Activated naive CD8-positive, alpha-beta T cell treated with anti-CD3 and anti-CD28 coated beads, Interleukin-2, amount 50 U/mL, for 16 hours (primary cell): ENCODE measurements around the gene JUND.

Source experiments
- DNase-seq: peaks from one replicate; pipeline ENCODE4 v3.0.0-alpha.2; 2020; ENCODE audit warnings: low read depth, low spot score

JUND gene

DNA sequence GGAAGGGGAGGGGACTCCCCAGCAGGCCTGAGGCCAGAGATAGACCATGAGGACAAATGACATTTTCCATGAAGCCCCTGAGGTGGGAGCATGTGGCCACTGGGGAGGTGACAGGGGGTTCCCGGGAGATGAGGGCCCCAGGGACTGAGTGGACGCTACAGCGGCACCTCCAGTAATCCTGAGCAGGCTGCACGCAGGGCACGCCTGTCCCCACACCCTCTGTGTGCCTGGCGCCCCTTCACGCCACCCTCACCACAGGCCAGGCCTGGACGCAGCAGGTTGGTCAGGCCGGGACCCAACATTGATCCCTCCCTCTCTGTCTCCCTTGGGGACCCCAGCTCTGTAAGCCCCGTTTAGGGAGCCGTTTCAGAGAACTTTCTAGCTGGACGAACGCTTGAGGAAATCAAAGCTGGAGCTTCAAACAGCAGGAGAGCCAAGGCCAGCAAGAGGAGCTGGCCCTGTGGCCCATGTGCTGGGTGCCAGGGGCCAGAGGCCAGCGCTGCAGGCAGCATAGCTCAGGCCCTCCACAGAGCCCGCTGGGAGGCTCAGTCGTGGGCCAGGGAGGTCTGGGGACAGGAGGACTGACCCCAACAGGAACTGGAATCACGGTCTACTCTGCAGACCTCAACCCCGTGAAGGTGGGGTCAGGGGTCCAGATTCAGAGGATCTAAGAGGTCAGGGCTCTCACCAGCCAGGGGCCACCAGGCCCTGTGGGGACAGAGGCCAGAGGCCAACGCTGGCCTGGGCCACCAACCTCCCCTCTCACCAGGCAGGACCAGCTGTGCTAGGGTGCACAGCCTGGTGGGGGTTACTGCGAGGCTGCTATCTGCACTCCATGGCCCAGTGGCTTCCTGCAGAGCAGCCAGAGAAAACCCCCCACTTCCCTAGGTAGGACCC is 26.9 kb upstream of the JUND start:
- DNase-seq: no peak

DNA sequence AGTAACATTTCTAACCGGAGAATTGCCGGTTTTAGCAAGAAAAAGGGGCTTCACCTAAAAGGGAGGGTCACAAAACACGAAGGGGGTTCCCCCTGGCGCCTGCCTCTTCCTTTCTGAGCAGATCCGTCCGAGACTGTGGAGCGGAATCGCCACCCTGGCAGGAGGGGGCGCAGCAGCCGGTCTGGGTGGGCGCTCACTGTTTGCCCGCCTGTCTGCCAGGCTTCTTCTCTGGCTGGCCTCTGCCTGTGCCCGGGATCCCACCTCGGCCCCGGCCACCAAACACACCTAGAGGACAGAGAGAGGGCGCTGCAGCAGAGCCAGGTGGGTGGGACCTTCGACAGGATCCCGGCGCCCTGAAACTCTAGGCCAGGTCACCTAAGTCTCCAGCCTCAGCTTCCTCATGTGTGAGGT is 25.9 kb upstream of the JUND start:
- no peak for DNase-seq

DNA sequence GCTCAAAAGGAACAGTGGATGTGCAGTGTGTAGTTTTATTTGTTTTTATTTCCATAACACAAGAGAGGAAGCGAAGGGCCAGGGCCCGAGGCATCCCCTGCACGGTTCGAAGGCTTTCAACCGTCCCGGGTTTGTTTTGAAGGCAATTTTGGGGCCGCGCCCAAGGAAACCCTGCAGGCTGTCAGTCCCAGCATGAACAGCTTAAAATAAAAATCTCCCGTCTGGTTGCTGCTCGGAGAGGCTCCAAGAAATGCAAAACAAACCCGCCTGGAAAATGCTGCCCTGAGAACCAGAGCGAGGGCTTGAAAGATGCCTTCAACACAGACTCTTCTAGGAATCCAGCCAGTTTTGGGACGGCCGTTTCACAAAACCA is 25.5 kb upstream of the JUND start:
- no peak for DNase-seq

DNA sequence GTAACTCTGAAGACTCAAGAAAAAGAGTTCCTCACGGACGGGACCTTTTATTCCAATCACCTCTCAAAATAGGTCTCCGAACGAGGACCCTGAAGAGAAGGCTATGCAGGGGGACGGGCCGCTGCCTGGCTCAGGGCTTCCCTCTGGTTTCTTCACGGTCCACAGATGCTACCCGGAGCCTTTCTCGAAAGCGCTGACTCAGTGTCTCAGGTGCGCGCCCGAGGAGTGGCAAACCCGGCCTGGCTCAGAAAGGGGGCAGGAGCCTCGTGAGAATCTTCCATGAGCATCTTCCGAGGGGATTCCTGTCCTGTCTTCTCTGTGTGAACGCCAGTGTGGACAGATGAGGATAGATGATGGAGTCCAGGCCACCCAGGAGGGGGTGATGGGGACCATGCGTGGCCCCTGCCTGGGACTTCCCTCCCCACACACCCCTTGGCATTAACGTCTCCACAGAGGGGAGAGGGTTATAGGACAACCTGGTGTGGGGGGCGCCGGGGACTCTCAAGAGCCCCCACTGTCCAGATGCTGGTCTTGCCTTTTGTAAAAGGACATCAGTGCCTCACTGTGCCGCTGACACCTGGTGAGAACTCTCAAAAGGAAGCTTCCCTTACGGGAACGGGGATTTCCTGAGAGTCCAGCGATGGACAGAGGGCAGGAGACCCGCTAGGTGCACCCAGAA is 24.9 kb upstream of the JUND start:
- no peak for DNase-seq

DNA sequence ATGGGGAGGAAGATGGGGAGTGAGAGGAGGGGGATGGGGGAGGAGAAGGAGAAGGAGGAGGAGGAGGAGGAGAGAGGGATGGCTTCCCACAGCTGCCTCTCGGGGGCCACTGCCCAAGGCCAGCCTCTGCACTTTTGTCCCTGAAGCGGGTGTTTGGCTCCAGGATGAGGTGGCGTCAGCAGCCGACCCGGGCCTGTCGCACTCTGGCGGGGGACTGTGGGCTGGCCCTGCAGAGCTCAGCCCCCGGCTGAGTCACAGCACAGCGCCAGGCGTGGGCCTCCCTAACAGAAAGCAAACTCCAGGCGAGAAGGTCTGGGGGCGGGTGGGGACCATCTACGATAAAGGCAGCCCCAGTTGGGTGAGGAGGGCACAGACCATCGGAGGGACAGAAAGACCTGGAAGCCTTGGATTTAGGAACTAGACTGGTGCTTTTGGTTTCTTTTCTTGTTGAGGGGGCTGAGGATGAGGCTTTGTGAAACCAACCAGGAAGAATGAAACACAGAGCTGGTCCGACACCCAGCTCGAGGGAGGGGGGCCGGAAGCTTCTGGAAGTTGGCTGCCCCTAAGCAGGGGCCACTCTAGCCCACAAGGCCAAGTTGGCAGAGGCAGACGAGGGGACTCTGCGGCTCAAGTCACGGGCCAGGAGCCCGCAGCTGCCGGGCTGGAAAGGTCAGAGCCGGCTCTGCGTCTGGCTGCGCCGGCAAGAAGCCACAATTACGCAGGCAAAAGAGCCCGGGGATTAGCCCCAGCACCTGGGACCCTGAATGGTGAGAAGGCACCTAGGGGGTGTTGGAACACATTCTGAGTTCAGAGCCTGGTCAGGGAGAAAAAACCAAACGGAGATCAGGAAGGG is 23.3 kb upstream of the JUND start:
- peak; percentile 64 for DNase-seq

DNA sequence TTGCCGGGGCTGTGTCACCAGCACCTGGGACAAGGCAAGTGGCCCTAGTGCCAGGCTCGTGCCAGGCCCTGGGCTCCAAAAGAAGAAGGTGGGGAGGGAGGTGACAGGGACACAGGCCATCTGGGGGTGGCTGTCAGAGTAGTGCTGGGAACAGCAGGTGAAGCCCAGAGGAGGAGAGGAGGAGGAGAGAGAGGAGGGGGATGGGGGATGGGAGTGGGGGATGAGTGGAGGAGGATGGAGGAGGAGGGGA is 22.7 kb upstream of the JUND start:
- DNase-seq: no peak

DNA sequence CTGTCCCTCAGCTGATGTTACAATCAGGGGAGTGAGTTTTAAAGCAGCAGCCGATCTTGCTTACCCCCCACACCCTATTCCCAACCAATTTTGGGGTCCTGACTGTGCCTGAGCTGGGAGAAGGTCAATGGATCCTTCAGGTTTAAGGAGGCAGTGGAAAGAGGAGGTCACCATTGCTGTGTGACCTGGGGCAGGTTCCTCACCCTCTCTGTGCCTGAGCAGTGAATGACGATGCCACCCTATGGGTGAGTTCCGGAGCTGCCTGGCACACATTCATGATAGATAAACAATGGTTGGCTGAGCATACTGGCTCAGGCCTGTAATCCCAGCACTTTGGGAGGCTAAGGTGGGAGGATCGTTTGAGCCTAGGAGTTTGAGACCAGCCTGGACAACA is 20.3 kb upstream of the JUND start:
- no peak for DNase-seq

DNA sequence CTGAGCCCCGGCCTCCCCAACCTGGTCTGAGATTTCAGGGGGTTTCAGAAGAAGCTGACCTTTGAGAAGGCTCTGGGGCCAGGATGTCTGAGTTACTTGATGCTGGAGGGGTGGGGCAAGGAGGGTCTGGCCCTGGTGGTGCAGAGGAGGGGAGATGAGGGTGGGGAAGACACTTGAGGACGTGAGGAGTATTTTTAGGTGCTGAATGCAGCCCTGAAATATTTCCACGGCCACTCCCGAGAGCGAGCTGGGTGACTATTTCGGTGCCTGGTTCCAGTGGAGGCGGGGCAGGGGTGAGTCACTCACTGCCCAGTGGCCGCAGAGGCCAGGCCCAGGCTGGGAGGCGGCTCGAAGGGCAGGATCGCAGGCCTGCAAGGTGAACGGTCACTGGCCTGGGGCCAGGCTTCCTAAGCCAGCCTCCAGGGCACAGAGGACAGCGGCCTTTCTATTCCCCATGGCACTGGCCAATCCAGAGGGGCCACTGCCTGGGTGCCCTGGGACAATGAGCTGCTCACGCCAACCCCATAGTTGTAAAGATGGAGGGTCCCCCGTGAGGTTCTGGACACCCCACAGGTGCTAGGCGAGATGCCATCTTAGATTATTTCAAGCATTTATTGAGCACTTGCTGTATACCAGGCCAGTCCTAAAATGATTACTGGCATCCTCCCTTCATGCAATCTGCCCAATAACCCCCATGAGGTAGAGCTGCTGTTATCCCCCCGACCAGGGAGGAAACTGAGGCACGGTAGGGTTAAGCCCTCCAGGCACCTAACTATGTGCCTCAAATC is 19.7 kb upstream of the JUND start:
- DNase-seq: no peak

DNA sequence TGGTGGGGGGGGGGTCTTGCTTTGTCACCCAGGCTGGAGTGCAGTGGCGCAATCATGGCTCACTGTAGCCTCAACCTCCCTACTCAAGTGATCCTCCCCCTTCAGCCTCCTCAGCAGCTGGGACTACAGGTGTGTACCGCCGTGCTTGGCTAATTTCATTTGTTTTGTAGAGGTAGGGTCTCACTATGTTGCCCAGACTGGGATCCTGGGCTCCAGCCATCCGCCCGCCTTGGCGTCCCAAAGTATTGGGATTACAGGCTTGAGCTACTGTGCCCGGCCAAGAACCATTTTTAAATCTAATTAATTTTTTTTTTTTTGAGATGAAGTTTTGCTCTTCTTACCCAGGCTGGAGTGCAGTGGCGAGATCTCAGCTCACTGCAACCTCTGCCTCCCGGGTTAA is 18.2 kb upstream of the JUND start:
- no peak for DNase-seq

DNA sequence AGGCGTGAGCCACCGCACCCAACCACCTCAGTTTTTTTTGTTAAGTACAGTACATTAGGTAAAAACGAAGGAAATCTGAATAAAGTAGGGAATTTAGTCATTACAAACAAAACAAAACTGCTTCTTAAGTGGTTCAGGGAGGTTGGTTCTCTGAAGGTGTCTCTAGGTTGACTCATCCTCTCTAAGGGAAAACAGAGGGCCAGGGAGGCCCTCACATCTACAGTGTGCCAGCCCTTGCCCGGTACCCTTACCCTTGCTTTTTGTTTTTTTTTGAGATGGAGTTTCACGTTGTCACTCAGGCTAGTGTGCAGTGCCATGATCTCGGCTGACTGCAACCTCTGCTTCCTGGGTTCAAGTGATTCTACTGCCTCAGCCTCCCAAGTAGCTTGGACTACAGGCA is 17.2 kb upstream of the JUND start:
- DNase-seq: no peak

DNA sequence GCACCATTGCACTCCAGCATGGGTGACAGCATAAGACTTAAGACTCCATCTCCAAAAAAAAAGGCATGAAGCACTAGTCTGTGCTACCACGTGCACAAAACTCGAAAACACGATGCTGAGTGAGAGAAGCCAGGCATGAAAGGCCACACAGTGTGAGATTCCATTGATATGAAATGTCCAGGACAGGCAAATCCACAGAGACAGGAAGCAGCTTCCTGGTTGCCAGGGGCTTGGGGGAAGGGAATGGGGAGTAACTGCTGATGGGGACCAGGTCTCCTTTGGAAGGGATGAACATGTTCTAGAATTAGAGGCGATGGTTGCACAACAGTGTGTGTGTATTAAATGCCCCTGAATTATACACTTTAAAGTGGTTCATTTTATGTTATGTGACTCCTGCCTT is 15.9 kb upstream of the JUND start:
- no peak for DNase-seq

DNA sequence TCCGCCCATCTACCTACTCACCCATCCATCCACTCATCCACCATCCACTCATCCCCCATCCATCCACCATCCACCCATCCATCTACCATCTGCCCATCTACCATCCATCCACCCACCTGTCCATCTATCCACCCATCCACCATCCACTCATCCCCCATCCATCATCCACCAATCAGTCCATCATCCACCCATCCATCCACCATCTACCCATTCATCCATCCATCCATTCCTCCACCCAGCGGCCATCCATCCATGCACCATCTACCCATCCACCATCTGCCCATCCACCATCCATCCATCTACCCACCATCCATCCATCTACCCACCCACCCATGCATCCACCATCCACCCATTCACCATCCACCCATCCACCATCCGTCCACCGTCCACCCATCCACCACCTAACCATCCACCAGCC is 13.6 kb upstream of the JUND start:
- no peak for DNase-seq

DNA sequence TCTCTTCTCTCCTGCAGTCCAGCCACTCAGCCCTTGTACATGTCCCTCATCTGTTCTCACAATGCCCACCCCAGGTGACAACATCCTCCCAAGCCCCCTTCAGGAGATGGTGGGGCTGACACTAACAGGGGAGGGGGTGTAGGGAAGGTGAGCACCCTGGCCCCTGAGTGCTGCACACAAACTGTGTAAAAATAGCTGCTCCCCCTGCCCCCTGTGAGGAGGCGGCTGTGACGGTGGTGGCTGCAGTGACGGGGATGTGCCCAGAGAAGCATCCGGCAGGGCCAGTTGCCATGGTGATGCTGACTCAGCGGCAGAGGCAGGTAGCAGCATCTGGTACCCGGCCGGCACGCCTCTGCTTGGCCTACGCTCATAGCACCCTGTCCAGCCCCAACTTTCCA is 13.0 kb upstream of the JUND start:
- peak; percentile 73 for DNase-seq

DNA sequence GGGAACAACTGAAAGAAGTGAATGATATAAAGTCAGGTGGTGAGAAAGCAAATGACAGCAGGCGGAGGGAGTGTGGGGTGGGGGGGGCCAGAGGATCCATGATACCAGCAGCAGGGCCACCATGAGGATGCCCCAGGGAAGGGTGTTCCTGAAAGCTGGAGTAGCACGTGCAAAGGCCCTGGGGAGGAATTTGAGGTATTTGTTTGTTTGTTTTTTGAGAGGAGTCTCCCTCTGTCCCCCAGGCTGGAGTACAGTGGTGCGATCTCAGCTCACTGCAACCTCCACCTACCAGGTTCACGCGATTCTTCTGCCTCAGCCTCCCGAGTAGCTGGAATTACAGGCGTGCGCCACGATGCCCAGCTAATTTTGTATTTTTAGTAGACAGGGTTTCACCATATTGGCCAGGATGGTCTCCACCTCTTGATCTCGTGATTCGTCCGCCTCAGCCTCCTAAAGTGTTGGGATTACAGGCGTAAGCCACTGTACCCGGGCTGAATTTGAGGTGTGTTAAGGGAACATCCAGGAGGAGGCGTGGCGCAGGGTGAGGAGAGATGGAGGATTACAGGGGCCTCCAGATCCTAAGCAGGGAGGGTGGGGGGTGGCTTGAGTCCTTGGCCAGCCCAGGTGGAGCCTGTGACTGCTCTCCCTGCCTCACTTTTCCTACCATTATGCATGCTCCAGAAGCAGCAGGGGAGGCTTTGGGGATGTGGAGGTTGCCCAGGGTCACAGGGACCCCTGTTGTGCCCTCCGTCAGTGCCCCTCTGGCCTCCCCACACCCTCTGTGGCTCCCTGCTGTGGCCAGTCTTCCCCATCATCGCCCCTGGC is 12.4 kb upstream of the JUND start:
- no peak for DNase-seq

DNA sequence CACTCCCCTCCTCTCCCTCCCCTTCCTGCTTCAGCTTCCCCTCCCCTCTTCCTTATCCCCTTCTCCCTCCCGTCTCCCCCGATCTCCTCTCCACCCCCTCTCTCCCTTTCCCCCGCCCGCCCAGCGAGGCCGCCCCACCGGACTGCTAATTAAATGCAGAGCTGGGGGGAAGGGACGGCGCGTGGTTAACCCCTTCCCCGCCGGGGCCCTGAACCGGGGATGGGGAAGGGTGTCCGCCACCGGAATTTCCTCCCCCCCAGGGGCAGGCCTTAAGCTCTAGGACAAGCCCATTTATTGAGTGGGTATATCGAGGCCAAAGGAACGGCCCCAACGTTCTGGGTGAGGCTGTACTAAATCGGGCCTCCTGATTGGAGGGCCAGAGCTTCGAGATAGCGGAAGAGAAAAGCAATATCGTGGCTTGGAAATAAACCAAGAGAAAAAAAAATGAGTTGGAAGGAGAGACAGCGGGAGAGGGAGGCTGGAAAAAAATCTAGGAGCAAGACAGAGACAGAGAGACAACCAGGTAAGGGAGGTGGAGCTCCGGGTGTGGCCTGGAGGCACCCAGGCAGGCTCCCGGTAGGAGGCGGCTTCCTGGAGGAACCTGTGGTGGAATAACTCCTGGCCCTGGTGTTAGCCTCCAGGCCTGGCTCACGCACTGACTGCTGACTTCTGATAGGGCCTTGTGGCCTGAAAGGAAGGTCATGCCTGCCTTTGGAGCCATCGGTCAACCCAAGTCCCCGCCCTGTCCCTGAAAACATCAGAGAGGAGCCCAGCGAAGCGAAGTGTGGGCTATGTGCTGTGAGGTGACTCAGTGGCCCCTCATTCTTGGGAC is 11.6 kb upstream of the JUND start:
- no peak for DNase-seq

DNA sequence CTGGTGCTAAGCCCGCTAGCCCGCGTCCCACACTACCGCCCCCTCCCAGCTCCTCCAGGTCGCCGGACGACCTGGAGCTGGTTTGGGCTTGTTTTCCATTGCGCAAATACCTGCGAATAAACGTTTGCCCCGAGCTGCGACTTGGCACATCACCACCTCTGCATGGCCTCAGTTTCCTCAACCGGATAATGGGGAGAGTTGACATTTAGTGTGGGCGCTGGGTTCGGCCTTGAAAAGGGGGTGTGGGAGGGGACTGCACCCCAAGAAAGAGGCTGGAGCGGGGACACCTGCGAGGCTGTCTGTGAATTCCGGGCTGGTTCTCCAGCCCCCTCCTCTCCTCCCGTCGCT is 11.0 kb upstream of the JUND start:
- DNase-seq: no peak

DNA sequence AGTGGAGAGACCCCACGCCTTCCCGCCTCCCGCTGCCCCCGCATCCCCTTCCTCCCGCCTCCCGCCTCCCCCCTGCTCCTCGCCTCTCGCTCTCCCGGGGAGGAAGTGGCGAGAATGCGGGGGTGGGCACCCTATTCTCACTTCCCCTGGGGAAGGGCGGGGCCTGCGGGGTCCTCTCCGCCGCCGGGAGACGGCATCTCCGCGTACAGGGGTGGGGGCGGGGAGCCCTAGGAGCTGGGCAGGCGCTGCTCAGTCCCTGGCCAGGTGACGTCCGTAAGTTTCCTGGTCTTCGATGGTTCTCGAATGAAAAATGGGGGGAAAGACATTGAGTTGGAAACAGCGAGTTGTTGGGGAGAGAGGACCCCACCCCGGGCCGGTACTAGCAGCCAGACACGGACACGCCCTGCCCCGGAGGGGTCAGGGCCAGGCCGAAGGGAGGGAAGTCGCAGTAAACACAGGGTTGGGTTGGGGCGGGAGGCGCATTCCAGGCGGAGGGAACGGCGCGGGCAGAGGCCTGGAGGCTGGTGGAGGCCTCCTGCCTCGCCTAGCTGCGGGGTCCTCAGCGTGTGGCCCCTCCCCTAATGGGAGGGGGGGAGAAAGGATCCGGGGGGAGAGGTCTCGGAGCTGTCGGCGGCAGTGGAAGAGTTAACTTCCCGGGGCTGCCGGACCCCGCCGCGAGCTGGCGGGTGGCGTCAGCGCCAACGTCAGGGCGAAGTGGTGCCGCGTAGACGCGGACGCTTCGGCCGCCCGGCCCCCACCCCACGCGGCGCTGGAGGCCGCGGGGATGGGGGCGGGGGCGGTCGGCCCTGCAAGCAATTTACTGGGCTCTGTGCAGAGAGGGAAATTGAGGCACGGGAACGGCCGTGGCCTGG is 10.4 kb upstream of the JUND start:
- no peak for DNase-seq

DNA sequence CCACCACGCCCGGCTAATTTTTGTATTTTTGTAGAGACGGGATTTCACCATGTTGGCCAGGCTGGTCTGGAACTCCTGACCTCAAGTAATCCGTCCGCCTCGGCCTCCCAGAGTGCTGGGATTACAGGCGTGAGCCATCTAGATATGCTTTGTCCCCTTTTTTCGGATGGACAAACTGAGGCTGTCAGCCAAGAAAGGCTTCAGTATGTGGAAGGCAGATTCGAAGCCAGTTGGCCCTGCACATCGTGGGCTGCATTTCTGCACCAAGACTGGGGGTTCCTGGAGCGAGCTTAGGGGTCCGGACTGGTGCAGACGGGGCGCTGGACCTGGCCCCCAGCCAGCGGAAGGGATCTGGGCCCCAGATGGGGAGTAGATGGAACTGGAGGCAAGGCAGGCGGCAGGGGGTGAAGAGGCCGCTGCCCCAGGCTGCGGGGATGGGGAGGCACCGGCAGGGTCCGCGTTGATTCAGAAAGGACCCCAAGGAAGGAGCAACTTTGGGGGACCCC is 9.7 kb upstream of the JUND start:
- no peak for DNase-seq
